Ovary (tissue), 9 donors: Measurements from ENCODE around the gene SPTBN5. TPM values are rescaled to one million over a fixed set of nuclear protein-coding genes. Genes with fewer than 3 reads are reported as not detected.

Experiments used
- DNase-seq, 5 donors: peaks; one replicate each; pipeline ENCODE4 v3.0.0-alpha.2; 2019 to 2020
- H3K27ac ChIP-seq, 2 donors: fragments of 200-600 bp; one replicate each; pipeline versions ENCODE4 v1.5.1 to v1.8.0; 2019 to 2022
- H3K27me3 ChIP-seq: fragments of 200-600 bp; one replicate; pipeline ENCODE4 v1.8.0; 2022
- H3K36me3 ChIP-seq: fragments of 200-600 bp; sonication (generic); one replicate; pipeline ENCODE4 v1.5.1; 2019
- H3K4me1 ChIP-seq: one replicate; pipeline ENCODE4 v1.8.1; 2013; ENCODE audit warnings: mild to moderate bottlenecking, moderate library complexity; ENCODE audit not compliant: insufficient read depth
- H3K4me3 ChIP-seq: fragments of 200-600 bp; sonication (generic); one replicate; pipeline ENCODE4 v1.5.1; 2017
- H3K9me3 ChIP-seq, 2 donors: fragments of 200-600 bp in 1 of 2; sonication (generic) in 1 of 2; one replicate each; pipeline versions ENCODE4 v1.5.1 to v1.8.1; 2013 to 2019; ENCODE audit warnings: mild to moderate bottlenecking in 1 of 2, moderate library complexity in 1 of 2
- EP300 ChIP-seq: sonication (generic); formaldehyde crosslinking; IDR thresholded peaks from one replicate; pipeline ENCODE4 v1.6.1; 2017; ENCODE audit warnings: antibody characterized with exemption
- POLR2A ChIP-seq: fragments of 450-650 bp; IDR thresholded peaks from one replicate; pipeline ENCODE4 v1.6.1; 2017; ENCODE audit warnings: antibody characterized with exemption, mild to moderate bottlenecking, moderate library complexity
- WGBS, 3 donors: extraction: QIAGEN DNeasy Blood & Tissue Kit in 1 of 3; methylation state at CpG; one replicate each; pipeline versions ENCODE4 v1.1.5 to v1.1.7; 2013 to 2017; 5-methylcytosine and 5-hydroxymethylcytosine counted together
- intact Hi-C, 4 donors: fragments of 100-400 bp; cut with DNase I; formaldehyde crosslinking; loops; one replicate each; pipeline versions ENCODE4 v1.11.0 to v1.15.1; 2022 to 2023
- polyA plus RNA-seq, 2 donors: library from polyadenylated mRNA; stranded (reverse); fragments of 200-250 nt in 1 of 2; fragments of 350-450 nt in 1 of 2; fragmentation: Illumina TruSeq in 1 of 2; extraction: RNeasy Lipid Tissue Mini Kit (QIAGEN cat#74804) in 1 of 2; gene quantifications; one replicate each; pipeline ENCODE4 v1.2.3, GENCODE V29; 2013 to 2014
- total RNA-seq, 7 donors: library from RNA; depleted of rRNA in 2 of 7; stranded (reverse); fragments of >200 nt in 2 of 7; fragmentation: NEBNext Ultra II Directional in 3 of 7; extraction: Animal tissue kit (Norgen Biotek cat#: 25700) in 3 of 7; gene quantifications; one replicate each; pipeline versions ENCODE4 v1.1.0 to v1.2.4, GENCODE V29; 2016 to 2023
- TF ChIP-seq, protein P1 (sequence below), 3 donors: fragments of 450-650 bp in 2 of 3; fragments of 200-600 bp in 1 of 3; IDR thresholded peaks; one replicate each; pipeline versions ENCODE4 v1.5.1 to v1.8.0; 2016 to 2022; ENCODE audit warnings: antibody characterized with exemption in 3 of 3, mild to moderate bottlenecking in 1 of 3
- donor health status: DM: no; HTN: no; CAD: no; lungs with moderate emphysema.
- donor health status: DM: no; HTN: no; CAD: no.
- donor health status: Bipolar disorder and iron deficiency.
- donor health status: DM: yes; HTN: yes; CAD: no.
- donor health status: DM: no; HTN: no; CAD: no.
- donor health status: DM: yes; HTN: yes; CAD: no.

The SPTBN5 gene
- total and polyA plus RNA-seq, 9 donors: 0.28 to 1.5 (median 0.77) TPM

DNA sequence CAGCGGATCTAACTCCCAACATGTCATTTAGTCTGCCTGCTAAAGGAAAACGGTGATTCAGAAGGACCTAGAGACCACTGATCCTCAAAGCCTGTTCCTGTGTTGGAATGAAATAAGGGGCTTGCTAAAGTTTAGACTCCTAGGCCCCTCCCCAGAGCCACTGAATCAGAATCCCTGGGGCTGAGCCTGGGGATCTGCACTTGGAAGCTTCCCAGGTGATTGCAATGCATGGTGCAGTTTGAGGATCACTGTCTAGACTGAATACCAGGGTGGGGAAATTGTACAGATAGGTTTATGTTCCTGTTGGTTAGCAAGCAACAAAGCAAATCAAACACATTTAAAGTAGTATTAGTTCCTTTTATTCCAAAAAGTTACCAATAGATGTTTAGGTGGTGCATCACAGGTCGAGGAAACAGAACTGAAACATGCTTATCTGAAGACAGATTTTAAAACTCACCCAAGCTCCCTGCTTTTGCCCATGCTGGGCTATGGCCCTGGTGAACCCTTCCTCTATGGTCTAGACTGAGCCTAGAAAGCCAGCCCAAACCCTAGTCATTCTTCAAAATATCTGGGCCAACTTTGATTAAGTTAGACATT lies 29.6 kb upstream of the SPTBN5 start:
- WGBS, 3 donors: 97 to 100% (median 97%) methylated on average over 3 of the region's 3 CpGs
- Histone ChIP-seq H3K9me3 (no peaks in the 10 kb centered on the region), H3K36me3 (no peaks in the 10 kb centered on the region), H3K4me3 (no peak overlapping the region), H3K4me1 (peaks cover 23% of the 10 kb centered on the region), H3K27me3 (no peaks in the 10 kb centered on the region), H3K27ac (no peak overlapping the region)
- intact Hi-C loops: no loop called here
- TF ChIP-seq, protein P1, sequence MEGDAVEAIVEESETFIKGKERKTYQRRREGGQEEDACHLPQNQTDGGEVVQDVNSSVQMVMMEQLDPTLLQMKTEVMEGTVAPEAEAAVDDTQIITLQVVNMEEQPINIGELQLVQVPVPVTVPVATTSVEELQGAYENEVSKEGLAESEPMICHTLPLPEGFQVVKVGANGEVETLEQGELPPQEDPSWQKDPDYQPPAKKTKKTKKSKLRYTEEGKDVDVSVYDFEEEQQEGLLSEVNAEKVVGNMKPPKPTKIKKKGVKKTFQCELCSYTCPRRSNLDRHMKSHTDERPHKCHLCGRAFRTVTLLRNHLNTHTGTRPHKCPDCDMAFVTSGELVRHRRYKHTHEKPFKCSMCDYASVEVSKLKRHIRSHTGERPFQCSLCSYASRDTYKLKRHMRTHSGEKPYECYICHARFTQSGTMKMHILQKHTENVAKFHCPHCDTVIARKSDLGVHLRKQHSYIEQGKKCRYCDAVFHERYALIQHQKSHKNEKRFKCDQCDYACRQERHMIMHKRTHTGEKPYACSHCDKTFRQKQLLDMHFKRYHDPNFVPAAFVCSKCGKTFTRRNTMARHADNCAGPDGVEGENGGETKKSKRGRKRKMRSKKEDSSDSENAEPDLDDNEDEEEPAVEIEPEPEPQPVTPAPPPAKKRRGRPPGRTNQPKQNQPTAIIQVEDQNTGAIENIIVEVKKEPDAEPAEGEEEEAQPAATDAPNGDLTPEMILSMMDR (IDR thresholded peaks at IDR 0.05): no peak
- TF ChIP-seq EP300: no peak
- no peak for TF ChIP-seq POLR2A
- DNase-seq: no peak

- TF ChIP-seq EP300: no peak
- TF ChIP-seq, protein P1 (IDR thresholded peaks at IDR 0.05): no peak
- no peak for TF ChIP-seq POLR2A
- peaks cover 31% of the 10 kb centered on the region for H3K4me1 ChIP-seq
These were observed 28.5 kb upstream of the SPTBN5 start for GRCh38 chr15:41922353-41922752.

GRCh38 chr15:41921639-41922038 lies 27.8 kb upstream of the SPTBN5 start:
- WGBS, 3 donors: 82 to 86% (median 84%) methylated on average over 5 of the region's 5 CpGs
- intact Hi-C loops: no loop called here
- no peak for DNase-seq
- H3K9me3 ChIP-seq: no peaks in the 10 kb centered on the region
- peak overlapping the region in 1 of 2 donors; percentile 49 for H3K27ac ChIP-seq
- peaks cover 31% of the 10 kb centered on the region for H3K4me1 ChIP-seq
- H3K36me3 ChIP-seq: no peaks in the 10 kb centered on the region
- H3K27me3 ChIP-seq: no peaks in the 10 kb centered on the region
- no peak overlapping the region for H3K4me3 ChIP-seq
- TF ChIP-seq, protein P1 (IDR thresholded peaks at IDR 0.05): no peak
- TF ChIP-seq POLR2A (no peak), EP300 (no peak)

More at GRCh38 chr15:41922353-41922752, 28.5 kb upstream of the SPTBN5 start:
- intact Hi-C loops: no loop called here
- no peaks in the 10 kb centered on the region for H3K36me3 ChIP-seq
- 85 to 92% (median 92%) methylated on average over 9 of the region's 9 CpGs for WGBS, 3 donors
- no peak overlapping the region for H3K27ac ChIP-seq
- no peaks in the 10 kb centered on the region for H3K27me3 ChIP-seq
- no peak for DNase-seq
- no peak overlapping the region for H3K4me3 ChIP-seq
- H3K9me3 ChIP-seq: no peaks in the 10 kb centered on the region

DNA sequence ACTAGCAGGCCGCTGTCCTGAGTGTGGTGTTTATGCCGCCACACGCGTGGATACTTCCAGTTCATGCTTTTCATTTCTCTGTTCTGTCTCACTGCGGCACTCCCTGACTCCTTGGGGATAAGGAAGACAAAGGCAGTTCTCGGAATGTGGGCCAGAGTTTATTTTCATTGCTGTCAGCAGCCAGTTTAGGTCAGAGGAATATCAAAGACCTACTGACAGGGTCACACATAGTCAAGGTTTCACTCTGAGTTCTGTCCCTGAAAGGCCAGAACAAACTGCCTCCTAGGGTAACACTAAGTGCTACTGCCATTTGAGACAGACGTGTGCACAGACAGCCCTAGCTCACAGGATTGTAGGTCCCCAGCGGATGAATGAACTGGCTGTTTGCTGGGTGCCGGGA lies 27.3 kb upstream of the SPTBN5 start:
- intact Hi-C loops: no loop called here
- Histone ChIP-seq H3K4me1 (peaks cover 31% of the 10 kb centered on the region), H3K27me3 (no peaks in the 10 kb centered on the region), H3K27ac (peak overlapping the region in 1 of 2 donors; percentile 49), H3K4me3 (no peak overlapping the region), H3K9me3 (no peaks in the 10 kb centered on the region), H3K36me3 (no peaks in the 10 kb centered on the region)
- no peak for TF ChIP-seq EP300
- DNase-seq: no peak
- 32 to 39% (median 34%) methylated on average over 9 of the region's 9 CpGs for WGBS, 3 donors

DNA sequence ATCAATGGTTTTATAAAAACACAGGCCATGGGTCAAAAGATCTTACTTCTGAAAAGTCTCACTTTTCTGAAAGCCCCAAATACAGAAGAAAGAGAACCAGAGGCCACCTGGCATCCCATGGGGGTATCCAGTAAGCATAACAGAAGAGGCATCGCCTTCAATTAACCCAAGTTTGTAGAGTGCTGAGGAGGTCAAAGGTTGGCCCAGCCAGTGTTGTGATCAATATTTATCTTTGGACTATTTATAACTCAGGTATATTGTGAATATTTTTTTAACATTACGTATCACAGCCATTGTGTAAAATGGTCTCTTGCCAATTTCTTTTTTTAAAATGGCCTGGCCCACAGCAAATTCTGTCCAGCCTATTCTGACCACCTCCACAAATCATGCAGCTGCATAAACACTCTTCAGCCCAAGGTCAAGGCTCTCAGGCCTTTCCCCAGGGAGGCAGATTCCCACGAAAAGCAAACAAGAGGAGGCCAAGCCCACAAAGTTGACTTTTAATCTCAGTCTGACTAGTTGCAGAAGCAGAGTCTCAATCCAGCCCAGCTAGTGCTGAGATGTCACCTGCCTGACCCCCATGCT lies 26.2 kb upstream of the SPTBN5 start:
- no peaks in the 10 kb centered on the region for H3K9me3 ChIP-seq
- H3K4me3 ChIP-seq: no peak overlapping the region
- H3K27me3 ChIP-seq: no peaks in the 10 kb centered on the region
- TF ChIP-seq, protein P1 (IDR thresholded peaks at IDR 0.05): no peak
- TF ChIP-seq EP300: no peak
- TF ChIP-seq POLR2A: no peak
- 12 to 23% (median 19%) methylated on average over 3 of the region's 3 CpGs for WGBS, 3 donors
- H3K36me3 ChIP-seq: no peaks in the 10 kb centered on the region
- peak; percentile 71 to 77 (median 75) for DNase-seq
- peak overlapping the region in 1 of 2 donors; percentile 49 for H3K27ac ChIP-seq
- peaks cover 31% of the 10 kb centered on the region for H3K4me1 ChIP-seq
- intact Hi-C loops: loop anchor here in 1 of 4 donors (10.0 kb wide), 1 partner anchor 145 kb away; the partner anchor contains the start of gene MAPKBP1
